Measurements from ENCODE around the gene RBBP6. TPM values are rescaled to one million over a fixed set of nuclear protein-coding genes. Genes with fewer than 3 reads are reported as not detected.
"Not testable (repeated sequence)": the region's sequence is repeated elsewhere in the genome, so short reads cannot be mapped to it uniquely, and the experiment has no call there.

RBBP6 gene
- total RNA-seq, 1 donor from 2014 or later: 28.4 TPM

DNA sequence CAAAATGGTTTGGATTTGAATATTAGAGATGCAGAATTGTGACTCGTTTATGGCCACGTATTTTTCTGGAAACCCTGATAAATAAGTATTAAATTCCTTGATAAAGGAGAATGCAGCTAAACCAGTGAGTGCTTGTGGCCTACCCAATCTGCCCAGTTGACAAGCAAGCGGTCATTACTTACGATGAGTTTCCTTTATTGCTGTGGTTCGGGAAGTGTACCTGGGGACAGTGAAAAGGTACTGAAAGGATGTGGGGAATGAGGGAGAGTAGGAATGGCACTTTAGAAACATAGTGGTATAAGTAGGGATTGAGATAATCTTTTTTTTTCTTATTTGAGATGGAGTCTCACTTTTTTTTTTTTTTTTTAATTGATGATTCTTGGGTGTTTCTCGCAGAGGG is 33.8 kb downstream of the RBBP6 start:
- no peak for ATAC-seq

DNA sequence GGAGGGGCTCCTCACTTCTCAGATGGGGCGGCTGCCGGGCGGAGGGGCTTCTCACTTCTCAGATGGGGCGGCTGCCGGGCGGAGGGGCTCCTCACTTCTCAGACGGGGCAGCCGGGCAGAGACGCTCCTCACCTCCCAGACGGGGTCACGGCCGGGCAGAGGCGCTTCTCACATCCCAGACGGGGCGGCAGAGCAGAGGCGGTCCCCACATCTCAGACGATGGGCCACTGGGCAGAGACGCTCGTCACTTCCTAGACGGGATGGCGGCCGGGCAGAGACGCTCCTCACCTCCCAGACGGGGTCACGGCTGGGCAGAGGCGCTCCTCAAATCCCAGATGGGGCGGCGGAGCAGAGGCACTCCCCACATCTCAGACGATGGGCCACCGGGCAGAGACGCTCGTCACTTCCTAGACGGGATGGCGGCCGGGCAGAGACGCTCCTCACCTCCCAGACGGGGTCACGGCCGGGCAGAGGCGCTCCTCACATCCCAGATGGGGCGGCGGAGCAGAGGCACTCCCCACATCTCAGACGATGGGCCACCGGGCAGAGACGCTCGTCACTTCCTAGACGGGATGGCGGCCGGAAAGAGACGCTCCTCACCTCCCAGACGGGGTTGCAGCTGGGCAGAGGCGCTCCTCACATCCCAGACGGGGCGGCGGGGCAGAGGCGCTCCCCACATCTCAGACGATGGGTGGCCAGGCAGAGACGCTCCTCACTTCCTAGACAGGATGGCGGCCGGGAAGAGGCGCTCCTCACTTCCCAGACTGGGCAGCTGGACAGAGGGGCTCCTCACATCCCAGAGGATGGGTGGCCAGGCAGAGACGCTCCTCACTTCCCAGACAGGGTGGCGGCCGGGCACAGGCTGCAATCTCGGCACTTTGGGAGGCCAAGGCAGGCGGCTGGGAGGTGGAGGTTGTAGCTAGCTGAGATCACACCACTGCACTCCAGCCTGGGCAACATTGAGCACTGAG is 35.4 kb downstream of the RBBP6 start:
- not testable (repeated sequence) for ATAC-seq

DNA sequence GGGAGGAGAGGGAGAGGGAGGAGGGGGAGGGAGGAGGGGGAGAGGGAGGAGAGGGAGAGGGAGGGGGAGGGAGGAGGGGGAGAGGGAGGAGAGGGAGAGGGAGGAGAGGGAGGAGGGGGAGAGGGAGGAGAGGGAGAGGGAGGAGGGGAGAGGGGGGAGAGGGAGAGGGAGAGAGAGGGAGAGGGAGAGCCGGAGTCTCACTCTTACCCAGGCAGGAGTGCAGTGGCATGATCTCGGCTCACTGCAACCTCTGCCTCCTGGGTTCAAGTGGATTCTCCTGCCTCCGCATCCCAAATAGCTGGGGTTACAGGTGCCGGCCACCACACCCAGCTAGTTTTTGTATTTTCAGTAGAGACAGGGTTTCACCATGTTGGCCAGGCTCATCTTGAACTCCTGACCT is 36.4 kb downstream of the RBBP6 start:
- not testable (repeated sequence) for ATAC-seq

DNA sequence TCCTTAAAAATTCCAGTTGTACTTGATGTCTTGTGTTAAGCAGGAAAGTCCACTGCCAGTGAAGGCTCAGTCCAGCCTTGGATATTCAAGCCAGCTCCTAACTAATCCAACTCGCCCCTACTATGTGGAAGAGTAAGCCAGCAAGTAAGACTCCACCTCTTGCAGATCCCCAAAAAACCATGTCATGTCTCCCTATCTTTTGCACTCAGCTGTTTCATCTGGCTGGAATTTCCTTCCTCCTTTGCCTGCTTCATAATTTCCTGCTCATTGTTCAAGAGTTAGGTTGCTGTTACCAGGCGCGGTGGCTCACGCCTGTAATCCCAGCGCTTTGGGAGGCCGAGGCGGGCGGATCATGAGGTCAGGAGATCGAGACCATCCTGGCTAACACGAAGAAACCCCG is 37.8 kb downstream of the RBBP6 start:
- ATAC-seq: peak; percentile 45

DNA sequence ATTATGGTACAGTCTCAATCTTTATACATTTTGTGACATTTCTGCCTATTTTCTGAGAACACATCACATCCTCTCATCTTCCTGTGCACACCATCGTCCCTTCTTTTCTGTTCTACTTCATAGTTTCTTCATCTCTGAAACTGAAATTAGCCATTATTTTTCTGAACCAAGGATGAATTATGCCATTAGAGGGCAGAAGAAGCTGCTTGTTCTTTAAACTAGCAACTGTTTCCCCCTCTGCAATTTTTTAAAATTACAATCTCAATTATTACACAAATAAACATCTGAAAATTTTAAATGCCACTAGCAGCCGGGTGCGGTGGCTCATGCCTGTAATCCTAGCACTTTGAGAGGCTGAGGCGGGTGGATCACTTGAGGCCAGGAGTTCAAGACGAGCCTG is 41.3 kb downstream of the RBBP6 start:
- no peak for ATAC-seq

DNA sequence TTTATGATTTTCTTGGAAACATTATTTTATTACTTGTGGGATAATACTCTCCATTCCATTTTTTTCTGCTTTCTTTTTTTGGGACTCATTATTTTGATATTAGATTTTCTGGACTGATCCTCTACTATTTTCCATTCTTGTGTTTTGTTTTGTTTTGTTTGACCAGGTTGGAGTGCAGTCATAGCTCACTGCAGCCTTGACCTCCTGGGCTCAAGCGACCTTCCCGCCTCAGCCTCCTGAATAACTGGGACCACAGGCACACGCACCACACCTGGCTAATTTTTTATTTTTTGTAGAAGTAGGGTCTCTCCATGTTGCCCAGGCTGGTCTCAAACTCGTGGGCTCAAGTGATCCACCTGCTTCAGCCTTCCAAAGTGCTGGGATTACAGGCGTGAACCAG is 44.1 kb downstream of the RBBP6 start:
- no peak for ATAC-seq

DNA sequence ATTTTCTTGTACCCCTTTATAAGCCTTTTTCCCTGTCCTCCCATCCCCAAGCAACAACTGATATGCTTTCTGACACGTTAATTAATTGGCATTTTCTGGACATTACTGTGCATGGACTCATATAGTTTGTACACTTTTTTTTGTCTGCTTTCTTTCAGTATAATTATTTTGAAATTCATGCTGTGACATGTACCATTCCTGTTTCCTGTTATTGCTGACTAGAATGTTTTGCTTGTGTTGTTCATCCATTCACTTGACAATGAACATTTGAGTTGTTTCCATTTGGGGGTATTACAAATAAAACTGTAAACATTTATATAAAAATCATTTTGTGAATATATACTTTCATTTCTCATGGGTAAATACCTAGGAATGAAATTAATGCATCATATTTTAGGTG is 50.6 kb downstream of the RBBP6 start:
- no peak for ATAC-seq

DNA sequence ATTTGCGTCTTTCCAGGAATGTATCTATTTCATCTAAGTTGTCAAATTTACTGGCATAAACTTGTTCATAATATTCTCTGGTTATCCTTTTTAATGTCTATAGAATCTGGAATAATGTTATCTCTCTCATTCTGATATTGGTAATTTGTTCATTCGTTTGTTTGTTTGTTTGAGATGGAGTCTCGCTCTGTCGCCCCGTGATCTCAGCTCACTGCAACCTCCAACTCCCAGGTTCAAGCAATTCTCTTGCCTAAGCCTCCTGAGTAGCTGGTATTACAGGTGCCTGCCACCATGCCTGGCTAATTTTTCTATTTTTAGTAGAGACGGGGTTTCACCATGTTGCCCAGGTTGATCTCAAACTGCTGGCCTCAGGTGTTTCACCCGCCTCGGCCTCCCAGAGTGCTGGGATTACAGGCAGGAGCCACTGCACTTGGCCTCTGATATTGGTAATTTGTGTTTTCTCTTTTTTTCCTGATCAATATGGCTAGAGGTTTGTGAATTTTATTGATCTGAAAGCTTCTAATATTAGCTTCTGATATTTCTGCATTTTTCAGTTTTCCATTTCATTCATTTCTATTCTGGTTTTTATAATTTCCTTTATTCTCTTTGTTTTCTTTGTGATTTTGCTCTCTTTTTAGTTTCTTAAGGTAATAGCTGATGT is 59.5 kb downstream of the RBBP6 start:
- ATAC-seq: no peak

DNA sequence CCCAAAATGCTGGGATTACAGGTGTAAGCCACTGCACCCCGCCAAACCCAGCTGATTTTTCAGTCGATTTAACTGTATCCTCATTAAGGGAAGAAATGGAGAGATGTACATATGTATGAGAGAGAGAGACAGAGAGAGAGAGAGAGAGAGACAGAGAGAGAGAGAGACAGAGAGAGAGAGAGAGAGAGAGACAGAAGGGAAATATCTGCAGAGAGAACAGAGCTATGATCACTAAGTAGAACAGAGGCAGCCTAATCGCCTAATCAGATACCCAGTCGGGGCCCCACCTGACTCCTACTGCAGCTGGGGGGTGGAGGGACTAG is 70.0 kb downstream of the RBBP6 start:
- no peak for ATAC-seq

DNA sequence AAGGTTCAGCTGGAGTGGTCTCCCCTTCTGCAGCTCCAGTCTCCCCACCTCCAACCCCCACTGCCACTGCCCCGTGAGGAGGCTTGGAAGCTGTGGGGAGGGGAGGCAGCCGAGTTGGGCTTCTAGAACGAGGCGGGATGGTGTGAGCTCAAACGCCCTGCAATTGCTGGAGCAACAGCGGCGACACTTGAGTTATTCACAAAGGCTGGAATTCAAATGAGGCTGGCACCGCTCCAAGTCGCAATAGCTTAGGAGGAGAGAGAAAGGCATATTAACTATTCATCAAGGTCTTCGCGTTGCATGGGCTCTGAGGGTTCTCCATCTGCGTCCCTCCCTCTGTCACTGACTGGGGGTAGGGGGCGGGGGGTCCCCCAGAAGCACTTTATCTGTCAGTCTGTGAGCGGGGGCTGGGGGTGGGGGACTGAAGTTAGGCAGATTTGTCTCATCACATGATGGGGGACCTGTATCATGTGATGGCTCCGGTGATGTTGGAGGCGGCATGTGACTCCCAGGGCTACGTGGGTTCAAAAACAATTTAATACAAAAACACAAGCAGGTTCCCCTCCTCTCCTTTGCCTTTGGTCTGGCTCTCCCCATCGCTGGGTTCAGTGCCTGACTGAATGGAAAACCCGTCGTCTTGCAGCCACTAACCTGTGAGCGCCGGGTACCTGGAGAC is 70.5 kb downstream of the RBBP6 start:
- ATAC-seq: no peak

DNA sequence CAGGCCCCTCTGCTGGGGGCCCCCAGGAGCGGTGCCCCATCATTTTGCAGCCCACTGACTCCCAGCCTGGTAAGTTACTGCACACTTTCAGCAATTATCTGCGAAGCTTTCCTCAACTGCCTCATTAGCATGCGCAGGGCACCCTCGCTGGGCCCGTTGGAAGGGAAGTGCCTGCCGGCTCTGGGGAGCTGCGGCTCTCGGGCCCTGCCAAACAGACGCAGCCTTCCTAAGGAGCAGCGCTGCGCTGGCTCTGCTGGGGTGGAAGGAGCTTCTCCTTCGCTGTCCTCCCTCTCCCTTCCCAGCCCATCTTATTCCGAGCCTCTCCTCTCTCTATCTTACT is 71.0 kb downstream of the RBBP6 start:
- no peak for ATAC-seq

DNA sequence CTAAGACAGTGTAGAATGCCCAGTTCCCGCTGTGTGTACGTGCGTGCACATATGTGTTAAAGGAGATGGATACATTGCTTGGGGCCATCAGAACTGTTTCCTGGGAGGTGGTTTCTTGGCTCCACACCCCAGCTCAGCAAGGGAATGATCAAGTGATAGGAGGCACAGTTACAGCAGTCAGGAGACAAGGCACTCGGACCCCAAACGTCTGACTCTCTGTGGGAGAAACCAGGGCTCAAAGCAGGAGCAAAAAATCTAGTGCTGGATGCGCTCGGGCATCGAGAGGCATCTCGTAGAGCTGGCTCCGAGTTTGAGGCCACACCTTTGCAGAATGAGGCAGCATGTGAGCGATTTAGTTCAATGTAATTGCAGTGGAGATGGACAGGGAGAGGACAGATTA is 71.9 kb downstream of the RBBP6 start:
- ATAC-seq: no peak

DNA sequence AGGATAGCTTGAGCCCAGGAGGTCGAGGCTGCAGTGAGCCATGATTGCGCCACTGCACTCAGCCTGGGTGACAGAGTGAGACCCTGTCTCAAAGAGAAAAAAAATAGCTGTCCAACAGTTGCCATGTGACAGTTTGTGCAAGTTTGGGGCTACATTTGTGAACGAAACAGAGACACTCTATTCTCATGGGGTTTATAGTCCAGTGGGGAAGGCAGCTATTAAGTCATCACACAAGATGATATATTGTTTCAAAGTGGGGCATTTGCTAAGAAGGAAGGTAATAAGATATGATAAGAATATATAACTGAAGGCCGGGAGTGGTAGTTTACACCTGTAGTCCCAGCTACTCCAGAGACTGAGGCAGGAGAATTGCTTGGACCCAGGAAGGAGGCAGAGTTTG is 73.3 kb downstream of the RBBP6 start:
- ATAC-seq: no peak

DNA sequence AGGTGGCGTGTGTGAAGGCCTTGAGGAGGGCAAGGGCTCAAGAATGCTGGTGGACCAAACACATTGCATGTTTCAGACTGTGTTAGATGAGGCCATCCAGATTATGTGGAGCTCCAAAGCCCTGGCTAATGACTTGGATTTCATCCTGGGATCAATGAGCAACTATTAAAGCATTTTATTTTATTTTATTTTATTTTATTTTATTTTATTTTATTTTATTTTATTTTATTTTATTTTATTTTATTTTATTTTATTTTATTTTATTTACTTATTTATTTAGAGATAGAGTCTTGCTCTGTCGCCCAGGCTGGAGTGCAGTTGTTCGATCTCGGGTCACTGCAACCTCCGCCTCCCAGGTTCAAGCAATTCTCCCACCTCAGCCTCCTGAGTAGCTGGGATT is 73.9 kb downstream of the RBBP6 start:
- ATAC-seq: not testable (repeated sequence)

DNA sequence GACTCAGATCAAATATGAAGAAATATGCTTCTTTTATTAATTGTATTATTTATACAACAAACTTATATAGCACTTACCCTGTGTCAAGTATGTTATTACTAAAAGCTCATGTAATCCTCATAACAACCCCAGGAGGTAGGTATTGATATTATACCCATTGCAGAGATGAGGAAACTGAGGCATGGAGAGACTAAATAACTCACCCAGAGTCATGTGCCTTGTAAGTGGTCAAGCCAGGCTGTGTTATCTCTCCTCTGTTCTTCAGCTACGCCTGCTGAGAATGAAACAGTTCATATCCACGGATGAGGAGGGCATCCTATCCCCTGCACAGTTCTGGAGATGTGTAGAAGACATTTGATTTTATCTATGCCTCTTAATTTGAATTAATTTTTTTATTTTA is 78.1 kb downstream of the RBBP6 start:
- no peak for ATAC-seq

Other genes with a start within 250 kb of the RBBP6 start
- 16.1 TPM for gene TNRC6A, start 190.1 kb downstream of the RBBP6 start, total RNA-seq